Left renal pelvis (tissue), 4 donors: ENCODE results near the gene RND1. TPM values are rescaled to one million over a fixed set of nuclear protein-coding genes. Genes with fewer than 3 reads are reported as not detected.
"Not testable (repeated sequence)": the region's sequence is repeated elsewhere in the genome, so short reads cannot be mapped to it uniquely, and the experiment has no call there.

Experiments used
- DNase-seq, 4 donors: peaks; one replicate each; pipeline ENCODE4 v3.0.0-alpha.2; 2013; ENCODE audit warnings: low read depth in 4 of 4, low spot score in 3 of 4
- polyA plus RNA-seq, 4 donors: library from polyadenylated mRNA; unstranded; fragments of 120-200 nt; gene quantifications; one replicate each; pipeline ENCODE4 v1.2.1, GENCODE V29; 2013; ENCODE audit not compliant: insufficient read length in 4 of 4

RND1 gene
- polyA plus RNA-seq, 4 donors = 2.5 to 6.0 (median 3.0) TPM

GRCh38 chr12:48869191-48869590 lies 3.5 kb upstream of the RND1 start:
- no peak for DNase-seq

GRCh38 chr12:48868451-48868850 lies 2.8 kb upstream of the RND1 start:
- no peak for DNase-seq

GRCh38 chr12:48866052-48866711 lies 512 bp upstream of the RND1 start:
- DNase-seq = no peak

- no peak for DNase-seq
Observed at GRCh38 chr12:48863291-48863690, 2.4 kb downstream of the RND1 start.

GRCh38 chr12:48862760-48863159 lies 2.9 kb downstream of the RND1 start:
- DNase-seq = no peak

GRCh38 chr12:48861111-48861510 lies 4.6 kb downstream of the RND1 start:
- DNase-seq = no peak

- not testable (repeated sequence) for DNase-seq
Observed at GRCh38 chr12:48860236-48860635, 5.4 kb downstream of the RND1 start.

GRCh38 chr12:48859607-48860006 lies 6.1 kb downstream of the RND1 start:
- DNase-seq = no peak

GRCh38 chr12:48858043-48858442 lies 7.6 kb downstream of the RND1 start:
- DNase-seq = no peak

- no peak for DNase-seq
Observed at GRCh38 chr12:48857278-48857994, 8.2 kb downstream of the RND1 start.

- DNase-seq = no peak
Observed at GRCh38 chr12:48856379-48856778, 9.3 kb downstream of the RND1 start.

- DNase-seq = not testable (repeated sequence)
Observed at GRCh38 chr12:48854932-48855331, 10.7 kb downstream of the RND1 start.

GRCh38 chr12:48854488-48854887 lies 11.2 kb downstream of the RND1 start:
- DNase-seq = no peak

GRCh38 chr12:48852734-48853688 lies 12.7 kb downstream of the RND1 start:
- peak; percentile 78 to 89 (median 85) for DNase-seq

GRCh38 chr12:48851883-48852733 lies 13.6 kb downstream of the RND1 start, which contains the start of gene DDX23:
DDX23 (minus strand) TSS chr12:48852163; CDS start chr12:48845782, 6,381 bp downstream.
- DNase-seq = peak; percentile 84 to 92 (median 89)

- DNase-seq = not testable (repeated sequence)
Observed at GRCh38 chr12:48842021-48842420, 23.6 kb downstream of the RND1 start.

GRCh38 chr12:48838048-48838447 lies 27.6 kb downstream of the RND1 start:
- no peak for DNase-seq

GRCh38 chr12:48832321-48833060 lies 33.2 kb downstream of the RND1 start:
- no peak for DNase-seq

GRCh38 chr12:48831257-48831656 lies 34.4 kb downstream of the RND1 start:
- DNase-seq = no peak
